NCI-H774 (cell line): ENCODE results near the gene ASMTL.
"Not testable (repeated sequence)": the region's sequence is repeated elsewhere in the genome, so short reads cannot be mapped to it uniquely, and the experiment has no call there.

Experiments used
- DNase-seq: peaks from one replicate; lab custom pipeline; 2025; lab: John Stamatoyannopoulos, UW

ASMTL gene

GRCh38 chrX:1433646-1434357 is 18.9 kb downstream of the ASMTL start:
- no peak for DNase-seq

- DNase-seq = no peak
These were observed 22.3 kb downstream of the ASMTL start for GRCh38 chrX:1430451-1430850.

GRCh38 chrX:1427756-1428155 is 25.0 kb downstream of the ASMTL start:
- DNase-seq = no peak

GRCh38 chrX:1426321-1426720 is 26.4 kb downstream of the ASMTL start:
- not testable (repeated sequence) for DNase-seq

GRCh38 chrX:1425381-1425780 is 27.3 kb downstream of the ASMTL start:
- DNase-seq = no peak

- DNase-seq = no peak
These were observed 28.4 kb downstream of the ASMTL start for GRCh38 chrX:1424147-1424851.

GRCh38 chrX:1423215-1423614 is 29.5 kb downstream of the ASMTL start:
- no peak for DNase-seq

GRCh38 chrX:1422135-1422465 is 30.6 kb downstream of the ASMTL start:
- no peak for DNase-seq

GRCh38 chrX:1421433-1422134 is 31.1 kb downstream of the ASMTL start:
- no peak for DNase-seq

- no peak for DNase-seq
These were observed 32.3 kb downstream of the ASMTL start for GRCh38 chrX:1420371-1420770.

- no peak for DNase-seq
These were observed 33.0 kb downstream of the ASMTL start for GRCh38 chrX:1419545-1420355.

- DNase-seq = no peak
These were observed 33.7 kb downstream of the ASMTL start for GRCh38 chrX:1418901-1419544.

- DNase-seq = no peak
These were observed 34.6 kb downstream of the ASMTL start for GRCh38 chrX:1417921-1418771.

GRCh38 chrX:1416965-1417760 is 35.5 kb downstream of the ASMTL start:
- no peak for DNase-seq

GRCh38 chrX:1416327-1416784 is 36.4 kb downstream of the ASMTL start:
- DNase-seq = no peak

GRCh38 chrX:1412551-1413161 is 40.1 kb downstream of the ASMTL start:
- no peak for DNase-seq

GRCh38 chrX:1411326-1411725 is 41.4 kb downstream of the ASMTL start:
- no peak for DNase-seq

- DNase-seq = no peak
These were observed 45.7 kb downstream of the ASMTL start for GRCh38 chrX:1407035-1407434.

- not testable (repeated sequence) for DNase-seq
These were observed 46.9 kb downstream of the ASMTL start for GRCh38 chrX:1405769-1406168.
